Left renal pelvis (tissue), 4 donors: ENCODE measurements around the gene TM9SF1. TPM values are rescaled to one million over a fixed set of nuclear protein-coding genes. Genes with fewer than 3 reads are reported as not detected.

Experiments
- DNase-seq, 4 donors: peaks; one replicate each; pipeline ENCODE4 v3.0.0-alpha.2; 2013; ENCODE audit warnings: low read depth in 4 of 4, low spot score in 3 of 4
- polyA plus RNA-seq, 4 donors: library from polyadenylated mRNA; unstranded; fragments of 120-200 nt; gene quantifications; one replicate each; pipeline ENCODE4 v1.2.1, GENCODE V29; 2013; ENCODE audit not compliant: insufficient read length in 4 of 4

The TM9SF1 gene
- polyA plus RNA-seq, 4 donors, result 32.9 to 43.7 (median 35.4) TPM

GRCh38 chr14:24198814-24199524 is 3.7 kb upstream of the TM9SF1 start:
- no peak for DNase-seq

- DNase-seq, result no peak
These were observed 1.8 kb upstream of the TM9SF1 start for GRCh38 chr14:24197056-24197450.

DNA sequence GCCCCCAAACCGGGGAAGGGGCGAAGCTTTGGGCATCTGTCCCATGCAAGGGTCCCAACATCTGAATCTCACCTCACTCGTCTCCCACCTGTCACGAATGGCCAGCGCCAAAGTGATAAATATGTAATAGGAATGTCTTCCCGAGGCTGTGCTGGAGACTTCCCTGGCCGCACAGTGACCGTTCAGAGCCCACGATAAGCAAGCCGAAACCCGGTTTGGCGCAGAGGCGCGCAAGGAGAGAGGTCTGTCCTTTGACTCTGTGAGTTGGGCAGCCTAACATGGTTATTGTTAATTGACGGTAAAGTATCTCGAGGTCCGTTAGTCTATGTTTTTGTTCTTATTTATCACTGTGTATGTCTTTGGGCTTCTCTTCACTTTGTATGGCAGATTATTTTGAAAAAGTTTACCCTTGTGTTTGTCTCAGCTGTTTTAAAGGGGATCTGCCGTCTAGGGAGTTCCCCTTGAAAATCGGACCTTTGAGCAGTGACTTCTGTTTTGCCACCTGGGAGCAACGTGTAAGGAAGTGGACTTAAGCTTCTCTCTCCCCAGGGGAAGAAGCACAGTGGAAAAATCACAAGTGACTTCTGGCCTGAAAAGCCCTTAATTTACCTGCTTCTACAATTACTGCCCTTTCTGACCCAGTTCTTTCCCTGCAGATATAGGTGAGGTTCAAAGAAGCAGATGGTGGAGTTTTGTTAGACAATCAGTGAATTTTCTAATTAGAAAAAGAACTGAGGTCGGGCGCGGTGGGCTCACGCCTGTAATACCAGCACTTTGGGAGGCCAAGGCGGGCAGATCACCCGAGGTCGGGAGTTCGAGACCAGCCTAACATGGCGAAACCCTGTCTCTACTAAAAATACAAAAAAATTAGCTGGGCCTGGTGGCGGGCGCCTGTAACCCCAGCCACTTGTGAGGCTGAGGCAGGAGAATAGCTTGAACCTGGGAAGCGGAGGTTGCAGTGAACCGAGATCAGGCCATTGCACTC is 1.1 kb upstream of the TM9SF1 start:
- no peak for DNase-seq

DNA sequence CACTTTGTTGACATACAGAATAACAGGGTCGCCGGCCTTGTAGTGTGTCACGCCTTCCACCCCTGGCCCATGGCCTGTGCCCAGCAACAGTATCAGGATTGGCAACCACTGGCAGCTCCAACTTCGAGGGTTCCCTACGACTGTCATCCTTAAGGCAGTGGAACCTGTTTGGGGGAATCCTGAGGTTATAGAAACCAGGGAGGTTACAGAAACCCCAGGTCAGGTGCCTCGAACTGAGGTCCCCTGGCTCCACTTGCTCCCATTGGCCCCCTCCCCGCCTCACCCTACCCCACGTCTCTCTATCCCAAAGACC is 412 bp downstream of the TM9SF1 start:
- DNase-seq, result no peak

- no peak for DNase-seq
These were observed 912 bp downstream of the TM9SF1 start for GRCh38 chr14:24194186-24194872.

- no peak for DNase-seq
These were observed 2.3 kb downstream of the TM9SF1 start for GRCh38 chr14:24192933-24193332.

- no peak for DNase-seq
These were observed 4.8 kb downstream of the TM9SF1 start for GRCh38 chr14:24190416-24190815.

DNA sequence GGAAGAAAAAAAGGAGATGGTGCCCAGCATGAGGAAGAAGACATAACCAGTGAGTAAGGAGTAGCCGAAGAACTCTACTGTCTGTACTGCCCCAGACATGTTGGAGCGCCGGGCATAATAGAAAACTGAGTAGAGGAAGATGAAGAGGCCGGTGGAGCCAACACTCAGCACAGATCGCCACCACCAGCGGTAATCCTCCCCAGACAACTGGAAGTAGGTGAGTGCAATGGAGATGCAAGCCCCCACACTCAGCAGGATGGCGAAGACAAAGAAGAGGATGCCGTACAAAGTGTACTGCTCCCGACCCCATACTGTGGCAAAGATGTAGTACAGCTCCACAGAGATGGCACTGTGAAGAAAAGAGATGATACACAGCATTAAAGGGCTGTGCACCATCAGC is 5.8 kb downstream of the TM9SF1 start:
- no peak for DNase-seq

- no peak for DNase-seq
These were observed 6.2 kb downstream of the TM9SF1 start for GRCh38 chr14:24189059-24189375.

GRCh38 chr14:24188251-24189058 is 6.8 kb downstream of the TM9SF1 start, which contains the start of gene IPO4:
Gene IPO4 (minus strand): TSS chr14:24188816. CDS start chr14:24188787, 29 bp downstream.
- DNase-seq, result peak; percentile 87 to 95 (median 92)

GRCh38 chr14:24187539-24187915 is 7.7 kb downstream of the TM9SF1 start:
- no peak for DNase-seq

- no peak for DNase-seq
These were observed 8.3 kb downstream of the TM9SF1 start for GRCh38 chr14:24186831-24187538.

GRCh38 chr14:24185741-24186140 is 9.5 kb downstream of the TM9SF1 start:
- DNase-seq, result no peak

DNA sequence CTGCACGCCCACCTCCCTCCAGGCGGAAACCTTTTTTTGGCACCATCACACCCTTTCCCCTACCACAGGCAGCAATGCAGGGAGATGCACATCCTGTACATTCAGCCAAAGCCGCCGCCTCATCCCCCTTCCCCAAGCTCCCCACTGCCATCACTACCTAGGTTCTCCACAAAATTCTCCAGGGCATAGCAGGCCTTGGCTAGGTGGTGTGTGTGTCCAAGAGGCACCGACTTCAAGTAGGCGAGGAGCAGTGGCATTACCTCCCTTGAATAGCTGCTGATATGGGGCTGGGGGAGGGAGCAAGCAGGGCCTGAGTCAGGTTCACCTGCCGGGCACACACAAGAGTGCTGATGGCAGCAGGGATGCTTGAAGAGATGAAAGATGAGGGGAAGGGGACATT is 10.2 kb downstream of the TM9SF1 start:
- DNase-seq, result no peak

- no peak for DNase-seq
These were observed 10.9 kb downstream of the TM9SF1 start for GRCh38 chr14:24184104-24184970.

DNA sequence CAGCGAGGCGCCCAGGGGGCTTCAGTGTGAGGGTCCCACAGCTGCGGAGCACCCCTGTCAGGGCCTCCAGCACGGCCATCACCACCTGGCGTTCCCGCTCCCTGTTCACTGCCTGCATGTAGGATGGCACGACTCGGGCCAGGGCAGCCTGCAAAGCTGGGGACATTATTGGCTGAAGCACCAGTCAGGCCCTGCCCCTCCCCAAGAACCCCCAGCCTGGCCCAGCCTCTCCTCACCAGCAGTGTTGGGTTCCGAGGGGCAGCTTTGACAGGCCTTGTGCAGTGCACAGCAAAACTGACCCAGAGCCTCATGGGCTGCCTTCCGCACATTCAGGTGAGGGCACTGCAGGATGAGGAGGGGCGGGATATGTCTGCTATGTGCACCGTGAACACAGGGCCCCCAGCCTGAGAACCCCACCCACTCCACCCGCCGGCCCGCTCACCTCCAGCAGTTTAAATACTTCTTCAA is 12.2 kb downstream of the TM9SF1 start:
- no peak for DNase-seq

DNA sequence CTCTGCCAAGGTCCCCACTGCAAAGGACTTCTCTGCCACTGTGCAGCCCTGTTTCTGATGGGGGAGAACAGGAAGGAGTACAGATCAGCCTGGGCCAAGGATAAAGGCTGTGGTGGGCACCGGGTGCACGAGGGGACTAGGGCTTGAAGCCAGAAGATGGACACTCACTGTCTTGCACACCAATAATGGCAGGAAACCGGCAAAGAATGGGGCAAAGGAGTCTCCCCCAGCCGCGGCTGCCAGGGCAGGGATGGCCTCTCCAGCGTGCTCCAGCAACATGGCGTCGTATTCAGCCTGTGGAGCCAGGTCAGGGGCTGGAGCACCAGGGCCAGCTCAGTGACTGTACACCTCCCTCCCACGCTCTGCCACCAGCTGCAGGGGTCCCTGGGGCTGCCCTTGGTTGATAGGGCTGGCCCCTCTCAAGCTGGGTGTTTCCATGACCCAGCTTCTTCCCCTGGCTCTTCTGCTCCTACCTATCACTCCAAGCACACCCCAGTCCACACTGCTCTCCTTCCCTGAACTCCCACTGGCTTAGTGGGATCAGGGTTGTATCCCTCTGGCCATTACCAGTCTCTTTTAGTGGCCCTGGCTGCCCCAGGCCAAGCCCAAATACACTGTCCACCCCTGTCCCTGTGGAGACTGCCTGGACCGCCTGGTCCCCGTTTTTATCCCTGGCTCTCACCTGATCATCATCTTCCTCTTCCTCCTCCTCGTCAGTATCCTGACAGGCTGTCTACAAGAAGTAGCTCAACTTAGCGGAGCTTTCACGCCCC is 12.9 kb downstream of the TM9SF1 start:
- DNase-seq, result no peak
